SK-N-SH (cell line): ENCODE measurements around the gene TTC7B. TPM values are rescaled to one million over a fixed set of nuclear protein-coding genes. Genes with fewer than 3 reads are reported as not detected.

Source experiments
- CTCF ChIA-PET: fragments of 300-600, 350-600 bp; formaldehyde crosslinking; extraction: SDS; loops from one replicate; lab custom pipeline; 2021; lab: Yijun Ruan, JAX
- POLR2A ChIA-PET: fragments of 350-600 bp; sonication (Branson Sonifier 250); formaldehyde crosslinking; extraction: SDS; loops from one replicate; lab custom pipeline; 2020; ENCODE audit warnings: antibody characterized with exemption, inconsistent platforms; lab: Yijun Ruan, JAX
- DNase-seq: peaks from one replicate; pipeline ENCODE4 v3.0.0; 2012
- H2AFZ ChIP-seq: fragments of 200-600 bp; sonication (generic); 2 replicates; pipeline ENCODE4 v1.8.1; 2016; ENCODE audit warnings: antibody characterized with exemption, mild to moderate bottlenecking, low read depth
- H3F3A ChIP-seq: fragments of 200-600 bp; sonication (generic); replicated peaks from 2 replicates; pipeline ENCODE3; 2016; ENCODE audit warnings: antibody characterized with exemption, mild to moderate bottlenecking; ENCODE audit not compliant: insufficient read depth
- H3K27ac ChIP-seq, 2 experiments: fragments of 200-500 bp in 1 of 2; fragments of 200-600 bp in 1 of 2; sonication (Bioruptor generic) in 1 of 2; sonication (generic), shearing (Covaris generic) in 1 of 2; 2 replicates each; pipeline versions ENCODE4 v1.5.1 to v1.6.1; 2014 to 2016; ENCODE audit warnings: low read depth in 2 of 2, inconsistent platforms in 1 of 2, low read length in 1 of 2, mild to moderate bottlenecking in 1 of 2, mixed read lengths in 1 of 2
- H3K27me3 ChIP-seq: fragments of 200-600 bp; sonication (generic), shearing (Covaris generic); 2 replicates; pipeline ENCODE4 v1.6.1; 2016; ENCODE audit warnings: mixed run types; ENCODE audit not compliant: insufficient read depth
- H3K36me3 ChIP-seq, 2 experiments: fragments of 200-500 bp in 1 of 2; fragments of 200-600 bp in 1 of 2; sonication (Bioruptor generic) in 1 of 2; sonication (generic) in 1 of 2; replicated peaks in 1 of 2; 2 replicates each; pipeline versions ENCODE3 to v1.5.1; 2014 to 2016; ENCODE audit warnings: low read length in 1 of 2, mild to moderate bottlenecking in 1 of 2; ENCODE audit not compliant: insufficient read depth in 2 of 2, control insufficient read depth in 1 of 2
- H3K4me1 ChIP-seq, 2 experiments: fragments of 200-500 bp in 1 of 2; fragments of 200-600 bp in 1 of 2; sonication (Bioruptor generic) in 1 of 2; sonication (generic), shearing (Covaris generic) in 1 of 2; 2 replicates each; pipeline versions ENCODE4 v1.5.1 to v1.6.1; 2014 to 2016; ENCODE audit warnings: low read depth in 1 of 2, low read length in 1 of 2, mixed run types in 1 of 2; ENCODE audit not compliant: insufficient read depth in 2 of 2, control insufficient read depth in 1 of 2
- H3K4me2 ChIP-seq: fragments of 200-600 bp; sonication (generic), shearing (Covaris generic); 2 replicates; pipeline ENCODE4 v1.6.1; 2017; ENCODE audit warnings: mixed run types
- H3K4me3 ChIP-seq, 2 experiments: fragments of 200-500 bp in 1 of 2; fragments of 200-600 bp in 1 of 2; sonication (Bioruptor generic) in 1 of 2; sonication (generic), shearing (Covaris generic) in 1 of 2; 2 replicates each; pipeline versions ENCODE4 v1.5.1 to v1.8.1; 2014 to 2016; ENCODE audit warnings: low read depth in 2 of 2, inconsistent platforms in 1 of 2, low read length in 1 of 2, mild to moderate bottlenecking in 1 of 2, mixed read lengths in 1 of 2, moderate library complexity in 1 of 2
- H3K79me2 ChIP-seq: fragments of 200-600 bp; sonication (generic); 2 replicates; pipeline ENCODE4 v1.8.1; 2017; ENCODE audit warnings: mild to moderate bottlenecking; ENCODE audit not compliant: insufficient read depth
- H3K9ac ChIP-seq: fragments of 200-600 bp; sonication (generic); 2 replicates; pipeline ENCODE4 v1.6.1; 2017; ENCODE audit warnings: mixed run types
- H3K9me2 ChIP-seq: fragments of 200-600 bp; sonication (generic); 2 replicates; pipeline ENCODE4 v1.6.1; 2017; ENCODE audit warnings: mixed run types
- H3K9me3 ChIP-seq: fragments of 200-600 bp; sonication (generic); 2 replicates; pipeline ENCODE4 v1.6.1; 2017; ENCODE audit warnings: mixed run types, mild to moderate bottlenecking, moderate library complexity
- H4K20me1 ChIP-seq: fragments of 200-600 bp; sonication (generic); 2 replicates; pipeline ENCODE4 v1.6.1; 2017; ENCODE audit warnings: mild to moderate bottlenecking, mixed run types; ENCODE audit not compliant: insufficient read depth
- CHD2 ChIP-seq: fragments of 150-350 bp; IDR thresholded peaks from 2 replicates; pipeline ENCODE4 v1.6.1; 2018; ENCODE audit warnings: low read length; ENCODE audit not compliant: partially characterized antibody
- CTCF ChIP-seq: fragments of 200-600 bp; sonication (generic); IDR thresholded peaks from 2 replicates; pipeline ENCODE4 v1.6.1; 2017; ENCODE audit warnings: antibody characterized with exemption, mild to moderate bottlenecking, moderate library complexity
- FOSL2 ChIP-seq: IDR thresholded peaks from 2 replicates; pipeline ENCODE4 v1.4.0; 2012; ENCODE audit warnings: low read depth, mild to moderate bottlenecking, moderate library complexity, borderline replicate concordance
- IRF3 ChIP-seq: fragments of 150-350 bp; IDR thresholded peaks from 2 replicates; pipeline ENCODE4 v1.6.1; 2016; ENCODE audit warnings: mild to moderate bottlenecking, low read depth, low read length
- JUND ChIP-seq: IDR thresholded peaks from 2 replicates; pipeline ENCODE4 v1.4.0; 2012
- NFIC ChIP-seq: IDR thresholded peaks from 2 replicates; pipeline ENCODE4 v1.4.0; 2012; ENCODE audit warnings: borderline replicate concordance
- NRF1 ChIP-seq: IDR thresholded peaks from 2 replicates; pipeline ENCODE4 v1.6.1; 2012; ENCODE audit warnings: low read depth, mild to moderate bottlenecking, low read length
- PBX3 ChIP-seq: IDR thresholded peaks from 2 replicates; pipeline ENCODE4; 2012
- POLR2AphosphoS5 ChIP-seq: IDR thresholded peaks from 2 replicates; pipeline ENCODE4 v1.6.1; 2012; ENCODE audit warnings: low read depth, low read length
- RFX5 ChIP-seq: IDR thresholded peaks from 2 replicates; pipeline ENCODE4 v1.6.1; 2012; ENCODE audit warnings: mild to moderate bottlenecking, improper control_type of control experiment, low read length
- RXRA ChIP-seq: IDR thresholded peaks from 2 replicates; pipeline ENCODE4 v1.4.0; 2012; ENCODE audit warnings: low read depth, mild to moderate bottlenecking, borderline replicate concordance
- SMC3 ChIP-seq: IDR thresholded peaks from 2 replicates; pipeline ENCODE4 v1.6.1; 2012; ENCODE audit warnings: low read depth, low read length, improper control_type of control experiment
- TAF1 ChIP-seq: IDR thresholded peaks from 2 replicates; pipeline ENCODE4 v1.6.1; 2012; ENCODE audit warnings: low read depth, mild to moderate bottlenecking, low read length, moderate library complexity, borderline replicate concordance
- TEAD4 ChIP-seq: IDR thresholded peaks from 2 replicates; pipeline ENCODE4 v1.4.0; 2012; ENCODE audit warnings: mild to moderate bottlenecking, borderline replicate concordance; ENCODE audit not compliant: insufficient read depth
- YY1 ChIP-seq: IDR thresholded peaks from 2 replicates; pipeline ENCODE4 v1.4.0; 2012; ENCODE audit warnings: low read depth, mild to moderate bottlenecking
- WGBS: methylation state at CpG from one replicate; pipeline ENCODE4 v1.1.6; 2017; ENCODE audit warnings: low lambda C conversion rate; 5-methylcytosine and 5-hydroxymethylcytosine counted together
- polyA plus RNA-seq, 3 experiments: library from polyadenylated mRNA; depleted of rRNA; stranded (reverse); fragments of >200 nt; gene quantifications; 2 replicates each; pipeline ENCODE4 v1.2.3, GENCODE V29; 2012
- TF ChIP-seq, protein P1 (sequence below): IDR thresholded peaks from 2 replicates; pipeline ENCODE4 v1.4.0; 2012; ENCODE audit warnings: low read depth, borderline replicate concordance

The TTC7B gene
- polyA plus RNA-seq, 1 of the 3 experiments (the other 2 are of a cell fraction): 43.1 TPM

DNA sequence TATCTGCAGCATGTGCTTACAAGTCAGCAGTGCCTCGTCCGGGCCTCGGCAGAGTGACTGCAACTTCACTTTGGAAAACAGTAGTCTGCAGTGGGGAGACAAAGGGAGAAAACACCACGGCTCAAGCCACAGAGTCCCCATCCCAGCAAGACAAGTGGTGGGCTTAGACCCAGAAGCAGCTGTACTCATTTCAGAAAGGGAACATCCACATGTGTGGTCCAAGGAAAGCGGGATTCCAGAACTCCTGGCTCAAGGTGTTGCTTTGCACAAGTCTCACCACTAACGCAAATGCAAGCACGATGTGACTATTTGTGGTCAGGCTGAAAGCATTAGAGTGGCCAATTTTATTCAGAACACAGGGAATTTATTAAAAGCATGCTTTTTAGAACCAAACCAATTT, 198.3 kb downstream of the TTC7B start:
- H3K4me2 ChIP-seq: no peak overlapping the region

DNA sequence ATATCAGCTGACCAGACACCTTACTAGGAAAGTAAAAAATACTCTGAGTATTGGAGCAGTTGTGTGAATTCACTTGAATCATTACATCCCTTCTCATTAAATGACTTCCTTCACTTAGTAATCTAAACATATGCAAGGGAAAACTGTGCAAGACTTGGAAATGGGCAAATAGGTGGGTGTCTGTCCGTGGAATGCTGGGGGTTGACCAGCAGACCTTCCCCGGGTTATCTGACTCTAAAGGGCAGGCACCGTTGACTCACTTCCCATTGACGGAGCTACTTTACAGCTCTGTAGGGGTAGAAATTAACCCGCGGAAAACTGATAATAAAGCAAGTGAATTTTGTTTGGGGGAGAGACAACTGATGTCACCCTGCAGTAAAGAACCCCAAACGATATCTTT, 199.3 kb downstream of the TTC7B start:
- Histone ChIP-seq H3K9ac (no peak overlapping the region), H3F3A (peaks cover 3% of the 10 kb centered on the region), H3K4me2 (no peak overlapping the region), H3K79me2 (no peaks in the 10 kb centered on the region), H3K27me3 (no peaks in the 10 kb centered on the region), H3K36me3 (peaks cover 0 to 4% of the 10 kb centered on the region in 2 experiments), H4K20me1 (no peaks in the 10 kb centered on the region), H3K9me2 (no peaks in the 10 kb centered on the region), H2AFZ (no peak overlapping the region), H3K4me1 (peaks cover 6 to 32% of the 10 kb centered on the region in 2 experiments; a peak in 3 of 4 replicates), H3K27ac (peak overlapping the region in 1 of 2 experiments; percentile 94; a peak in 1 of 4 replicates), H3K4me3 (no peak overlapping the region), H3K9me3 (no peaks in the 10 kb centered on the region)
- WGBS: 52% methylated on average over 7 of the region's 7 CpGs
- no peak for DNase-seq
- ChIA-PET CTCF (no interaction called here), POLR2A (no interaction called here)
- TF ChIP-seq YY1 (no peak), CHD2 (no peak), CTCF (no peak), RFX5 (no peak), POLR2AphosphoS5 (no peak), TAF1 (no peak), TEAD4 (no peak), NFIC (no peak), NRF1 (no peak), SMC3 (no peak), JUND (no peak), FOSL2 (no peak), IRF3 (no peak), PBX3 (no peak), RXRA (no peak)
- TF ChIP-seq, protein P1, sequence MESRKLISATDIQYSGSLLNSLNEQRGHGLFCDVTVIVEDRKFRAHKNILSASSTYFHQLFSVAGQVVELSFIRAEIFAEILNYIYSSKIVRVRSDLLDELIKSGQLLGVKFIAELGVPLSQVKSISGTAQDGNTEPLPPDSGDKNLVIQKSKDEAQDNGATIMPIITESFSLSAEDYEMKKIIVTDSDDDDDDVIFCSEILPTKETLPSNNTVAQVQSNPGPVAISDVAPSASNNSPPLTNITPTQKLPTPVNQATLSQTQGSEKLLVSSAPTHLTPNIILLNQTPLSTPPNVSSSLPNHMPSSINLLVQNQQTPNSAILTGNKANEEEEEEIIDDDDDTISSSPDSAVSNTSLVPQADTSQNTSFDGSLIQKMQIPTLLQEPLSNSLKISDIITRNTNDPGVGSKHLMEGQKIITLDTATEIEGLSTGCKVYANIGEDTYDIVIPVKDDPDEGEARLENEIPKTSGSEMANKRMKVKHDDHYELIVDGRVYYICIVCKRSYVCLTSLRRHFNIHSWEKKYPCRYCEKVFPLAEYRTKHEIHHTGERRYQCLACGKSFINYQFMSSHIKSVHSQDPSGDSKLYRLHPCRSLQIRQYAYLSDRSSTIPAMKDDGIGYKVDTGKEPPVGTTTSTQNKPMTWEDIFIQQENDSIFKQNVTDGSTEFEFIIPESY: no peak

More for the DNA sequence above, 198.3 kb downstream of the TTC7B start:
- Histone ChIP-seq H3K4me3 (no peak overlapping the region), H3K9me3 (no peaks in the 10 kb centered on the region), H3K36me3 (peaks cover 0 to 4% of the 10 kb centered on the region in 2 experiments), H4K20me1 (no peaks in the 10 kb centered on the region), H2AFZ (no peak overlapping the region), H3F3A (no peaks in the 10 kb centered on the region), H3K9ac (no peak overlapping the region), H3K27me3 (no peaks in the 10 kb centered on the region), H3K4me1 (peaks cover 0 to 28% of the 10 kb centered on the region in 2 experiments; a peak in 2 of 4 replicates), H3K27ac (0 out of 4 replicates have a peak overlapping the region, but pooled peaks of 1 of the 2 experiments have one; percentile 7), H3K9me2 (no peaks in the 10 kb centered on the region), H3K79me2 (no peaks in the 10 kb centered on the region)
- ChIA-PET CTCF (interaction anchor here (1.0 kb wide), 1 partner anchor 79 kb away, joined by 4 read pairs; no protein-coding TSS in a partner anchor), POLR2A (no interaction called here)
- no peak for DNase-seq
- over 99% methylated on average over 7 of the region's 7 CpGs for WGBS
- TF ChIP-seq PBX3: no peak
- TF ChIP-seq TAF1: no peak
- no peak for TF ChIP-seq TEAD4
